CD4-positive, alpha-beta T cell treated with Interleukin-17A for 1 hour (primary cell): Measurements from ENCODE around the gene RASSF7.
A peak's percentile ranks its signal among the peaks of the same experiment; 100 is the strongest.

Source experiments
- DNase-seq: peaks from one replicate; pipeline ENCODE4 v3.0.0-alpha.2; 2020

The RASSF7 gene

GRCh38 chr11:611001-611996 lies 50.5 kb downstream of the RASSF7 start:
- no peak for DNase-seq

- peak; percentile 38 for DNase-seq
Observed at GRCh38 chr11:612201-612960, 51.6 kb downstream of the RASSF7 start.

- DNase-seq: no peak
Observed at GRCh38 chr11:612961-613300, 52.2 kb downstream of the RASSF7 start.

GRCh38 chr11:613369-613968 lies 52.7 kb downstream of the RASSF7 start:
- DNase-seq: peak; percentile 81
